Measurements from ENCODE around the gene RAPGEF5. TPM values are rescaled to one million over a fixed set of nuclear protein-coding genes. Genes with fewer than 3 reads are reported as not detected.

Gene RAPGEF5
- polyA plus RNA-seq, 1 donor = 29.8 TPM

DNA sequence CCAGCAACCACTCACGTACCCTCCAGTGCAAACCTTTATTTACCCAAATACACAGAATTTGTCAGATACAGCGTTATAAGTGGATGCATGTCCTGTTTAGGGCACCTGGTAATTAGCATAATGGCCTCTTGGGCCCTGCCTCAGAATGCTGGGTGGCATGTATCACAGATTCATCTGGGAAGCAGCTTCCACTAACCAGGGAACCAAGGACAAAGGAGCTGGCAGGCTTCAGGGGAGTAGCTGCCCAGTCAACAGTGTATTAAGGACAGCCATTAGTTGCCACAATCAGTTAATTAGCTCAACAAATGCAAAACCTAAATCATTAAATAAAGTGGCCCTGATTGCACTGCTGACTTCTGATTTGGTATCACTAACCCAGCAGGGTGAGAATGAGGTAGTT, 105.7 kb downstream of the RAPGEF5 start:
- no peak overlapping the region for H3K4me3 ChIP-seq (ENCODE audit: low read length)
- no peak for DNase-seq
- no peaks in the 10 kb centered on the region for H3K27me3 ChIP-seq (ENCODE audit: control insufficient read depth, insufficient read depth, low read length)
- WGBS (ENCODE audit: insufficient coverage, low lambda C conversion rate) = no CpG with 5 or more reads among the region's 2 CpGs
- H3K4me1 ChIP-seq (ENCODE audit: control insufficient read depth, insufficient read depth, low read length) = peaks cover 7% of the 10 kb centered on the region
- H3K36me3 ChIP-seq (ENCODE audit: control insufficient read depth, insufficient read depth, low read length) = peaks cover 6% of the 10 kb centered on the region
- H3K27ac ChIP-seq (ENCODE audit: low read length) = no peak overlapping the region
- peaks cover 3% of the 10 kb centered on the region for H3K9me3 ChIP-seq (ENCODE audit: control insufficient read depth, low read depth, low read length)

DNA sequence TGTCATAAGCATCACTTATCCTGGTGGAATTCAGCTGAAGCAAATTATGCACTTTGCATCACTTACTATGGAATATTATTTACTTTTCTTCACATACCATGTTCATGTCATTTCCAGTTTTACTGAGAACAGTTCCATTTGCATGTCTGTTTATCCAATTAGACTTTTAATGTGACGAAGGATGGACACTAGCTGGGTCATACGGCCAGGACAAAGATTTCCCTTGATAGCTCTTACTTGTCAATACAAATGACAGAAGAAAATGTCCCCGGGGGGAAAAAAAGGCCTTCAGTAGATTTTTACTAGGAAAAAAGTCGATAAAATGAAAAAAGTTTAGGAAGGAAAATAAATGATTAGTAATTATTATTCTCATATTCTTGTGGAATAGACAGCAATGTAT, 106.6 kb downstream of the RAPGEF5 start:
- peaks cover 6% of the 10 kb centered on the region for H3K36me3 ChIP-seq (ENCODE audit: control insufficient read depth, insufficient read depth, low read length)
- H3K9me3 ChIP-seq (ENCODE audit: control insufficient read depth, low read depth, low read length) = peaks cover 3% of the 10 kb centered on the region
- WGBS (ENCODE audit: insufficient coverage, low lambda C conversion rate) = 73% methylated on average over 2 of the region's 4 CpGs
- no peak for DNase-seq
- H3K4me1 ChIP-seq (ENCODE audit: control insufficient read depth, insufficient read depth, low read length) = no peaks in the 10 kb centered on the region
- no peak overlapping the region for H3K27ac ChIP-seq (ENCODE audit: low read length)
- no peaks in the 10 kb centered on the region for H3K27me3 ChIP-seq (ENCODE audit: control insufficient read depth, insufficient read depth, low read length)
- H3K4me3 ChIP-seq (ENCODE audit: low read length) = no peak overlapping the region

DNA sequence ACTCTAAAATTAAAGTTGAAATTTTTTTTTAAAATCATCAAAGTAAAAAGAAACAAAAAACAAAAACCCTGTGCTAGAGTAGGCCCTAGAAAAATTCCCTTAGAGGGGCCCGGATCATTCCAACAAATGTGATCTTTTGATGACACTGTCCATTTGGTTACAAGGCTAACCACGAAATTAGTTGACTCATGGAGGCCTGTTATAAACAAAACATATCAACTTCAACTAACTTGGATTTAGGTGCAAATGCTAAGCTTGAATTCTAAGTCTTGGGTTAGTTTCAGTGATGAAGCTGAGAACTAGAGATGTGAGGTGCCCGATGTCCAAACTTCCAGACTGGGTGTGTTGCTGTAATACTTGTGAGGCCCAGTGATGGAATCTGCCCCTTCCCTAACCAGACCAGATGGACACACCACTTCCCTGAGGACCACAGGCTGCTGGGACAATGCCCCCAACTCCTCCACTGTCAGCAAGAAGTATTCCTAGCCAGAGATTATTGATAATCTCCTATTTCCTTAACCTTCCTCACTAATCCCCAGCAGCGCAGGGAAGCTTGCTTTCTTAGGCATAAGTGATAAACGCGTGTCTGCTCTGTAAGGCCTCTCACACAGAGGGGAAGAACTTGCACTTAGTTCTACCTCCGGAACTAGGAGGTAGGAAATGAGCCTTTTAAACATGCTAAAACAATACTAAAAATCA, 108.7 kb downstream of the RAPGEF5 start:
- no CpG with 5 or more reads among the region's 7 CpGs for WGBS (ENCODE audit: insufficient coverage, low lambda C conversion rate)
- H3K4me1 ChIP-seq (ENCODE audit: control insufficient read depth, insufficient read depth, low read length) = no peaks in the 10 kb centered on the region
- peaks cover 3% of the 10 kb centered on the region for H3K9me3 ChIP-seq (ENCODE audit: control insufficient read depth, low read depth, low read length)

DNA sequence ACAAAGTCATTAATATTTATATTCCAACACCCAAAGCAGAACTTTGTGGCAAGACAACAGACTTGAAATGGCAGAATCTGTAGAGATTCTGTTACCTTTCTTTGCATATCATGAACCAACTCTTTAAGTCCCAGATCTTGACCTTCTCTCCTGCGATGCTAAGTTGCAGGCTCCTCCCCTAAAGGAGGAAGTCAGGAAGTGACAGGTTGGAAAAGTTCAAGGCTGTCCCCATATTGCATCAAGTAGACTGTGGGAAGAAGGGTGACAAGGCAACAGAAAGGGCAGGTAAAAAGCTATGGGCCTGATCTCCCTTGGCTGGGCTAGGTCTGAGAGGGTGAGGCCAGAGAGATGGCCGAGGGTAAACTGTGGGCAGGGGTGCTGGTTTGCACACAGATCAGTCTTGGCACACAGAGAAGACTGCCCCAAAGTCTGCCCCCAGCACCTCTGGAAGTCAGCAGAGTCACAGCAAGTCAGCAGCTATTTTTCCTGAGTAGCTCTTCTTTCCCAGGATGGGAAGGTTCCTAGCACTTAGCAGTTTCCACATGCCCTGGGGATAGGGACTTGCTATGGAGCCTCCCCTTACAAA, 115.1 kb downstream of the RAPGEF5 start:
- no CpG with 5 or more reads among the region's 2 CpGs for WGBS (ENCODE audit: insufficient coverage, low lambda C conversion rate)
- Histone ChIP-seq H3K27ac (ENCODE audit: low read length) (no peak overlapping the region), H3K27me3 (ENCODE audit: control insufficient read depth, insufficient read depth, low read length) (no peaks in the 10 kb centered on the region), H3K9me3 (ENCODE audit: control insufficient read depth, low read depth, low read length) (peaks cover 3% of the 10 kb centered on the region), H3K4me3 (ENCODE audit: low read length) (no peak overlapping the region), H3K4me1 (ENCODE audit: control insufficient read depth, insufficient read depth, low read length) (no peaks in the 10 kb centered on the region), H3K36me3 (ENCODE audit: control insufficient read depth, insufficient read depth, low read length) (peaks cover 8% of the 10 kb centered on the region)
- no peak for DNase-seq

More for the DNA sequence above, 108.7 kb downstream of the RAPGEF5 start:
- Histone ChIP-seq H3K4me3 (ENCODE audit: low read length) (no peak overlapping the region), H3K27ac (ENCODE audit: low read length) (no peak overlapping the region), H3K27me3 (ENCODE audit: control insufficient read depth, insufficient read depth, low read length) (no peaks in the 10 kb centered on the region), H3K36me3 (ENCODE audit: control insufficient read depth, insufficient read depth, low read length) (peaks cover 2% of the 10 kb centered on the region)
- DNase-seq = no peak

DNA sequence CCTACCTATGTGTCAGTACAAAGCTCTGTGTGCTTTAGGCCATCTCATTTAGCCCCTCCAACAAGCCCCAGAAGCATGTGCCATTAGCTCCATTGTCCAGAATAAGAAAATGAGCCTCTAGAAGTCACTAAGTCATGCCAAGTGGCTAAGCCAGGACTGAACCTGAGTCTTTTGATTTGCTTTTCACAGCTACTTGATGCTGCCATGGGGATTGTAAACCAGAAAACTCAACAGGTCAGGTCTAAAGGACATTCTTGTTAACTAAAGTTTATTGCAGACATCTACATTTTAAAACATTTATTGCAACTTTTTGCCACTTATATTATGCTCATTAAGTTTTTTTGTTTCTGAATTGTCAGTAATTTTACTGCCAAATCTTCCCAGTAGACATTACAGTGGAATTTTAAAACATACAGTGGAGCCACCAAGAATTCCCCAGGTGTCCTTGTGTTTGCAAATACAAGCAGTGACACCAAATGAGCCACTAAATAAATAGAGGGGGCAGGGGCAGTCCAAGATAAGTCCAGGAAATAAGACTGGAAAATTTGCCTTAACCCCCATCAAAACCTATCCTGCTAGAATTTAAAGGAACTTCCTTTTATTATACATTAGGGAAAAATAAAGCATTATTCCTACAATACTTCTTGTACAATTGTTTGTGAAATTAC, 115.9 kb downstream of the RAPGEF5 start:
- no peak overlapping the region for H3K4me3 ChIP-seq (ENCODE audit: low read length)
- H3K9me3 ChIP-seq (ENCODE audit: control insufficient read depth, low read depth, low read length) = no peaks in the 10 kb centered on the region
- H3K36me3 ChIP-seq (ENCODE audit: control insufficient read depth, insufficient read depth, low read length) = peaks cover 8% of the 10 kb centered on the region
- H3K4me1 ChIP-seq (ENCODE audit: control insufficient read depth, insufficient read depth, low read length) = no peaks in the 10 kb centered on the region
- no peak for DNase-seq
- H3K27ac ChIP-seq (ENCODE audit: low read length) = no peak overlapping the region
- no peaks in the 10 kb centered on the region for H3K27me3 ChIP-seq (ENCODE audit: control insufficient read depth, insufficient read depth, low read length)

DNA sequence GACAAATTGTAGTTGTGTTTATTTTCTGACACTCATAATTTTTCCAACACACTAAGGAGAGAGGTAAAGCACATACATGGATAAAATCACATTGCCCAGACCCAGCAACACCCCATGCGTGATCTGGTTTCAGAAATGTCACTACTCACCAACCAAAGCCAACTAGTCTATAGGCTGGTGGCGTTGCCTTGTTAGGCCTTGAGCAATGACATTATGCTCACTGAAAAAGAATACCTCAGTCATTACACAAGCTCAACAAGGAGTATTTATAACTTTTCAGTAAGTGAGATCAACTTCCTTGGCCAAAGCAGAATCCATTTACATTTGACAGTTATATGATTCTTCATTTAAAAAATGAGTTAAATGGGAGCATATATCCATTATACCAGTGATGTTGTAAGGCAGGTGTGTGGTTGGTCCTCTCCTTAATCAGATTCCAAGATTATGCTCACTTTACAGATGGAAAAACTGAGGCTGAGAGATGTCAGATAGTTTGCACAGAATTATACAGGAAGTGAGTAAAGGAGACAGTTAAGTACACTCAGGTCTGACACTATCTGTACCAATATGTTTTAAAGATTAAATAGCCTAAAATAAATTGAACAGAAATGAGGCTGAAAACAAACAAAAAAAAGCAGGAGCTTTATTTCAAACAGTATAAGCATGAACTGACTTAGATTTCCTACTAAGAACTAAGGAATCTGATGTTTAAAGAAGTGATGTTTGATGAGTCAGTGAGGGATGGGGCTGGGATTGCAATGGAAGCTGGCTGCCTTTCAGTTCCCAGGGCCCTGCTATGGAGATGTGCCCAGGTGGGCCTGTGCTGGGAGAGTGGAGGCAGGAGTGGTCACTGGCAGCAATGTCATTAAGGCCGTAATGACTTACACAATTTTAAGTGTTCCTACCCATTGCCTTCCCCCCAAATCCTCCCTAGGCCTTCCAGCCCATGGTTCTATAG, 118.3 kb downstream of the RAPGEF5 start:
- H3K4me1 ChIP-seq (ENCODE audit: control insufficient read depth, insufficient read depth, low read length) = no peaks in the 10 kb centered on the region
- H3K27ac ChIP-seq (ENCODE audit: low read length) = no peak overlapping the region
- no peak for DNase-seq
- H3K4me3 ChIP-seq (ENCODE audit: low read length) = no peak overlapping the region
- no CpG with 5 or more reads among the region's 3 CpGs for WGBS (ENCODE audit: insufficient coverage, low lambda C conversion rate)
- peaks cover 8% of the 10 kb centered on the region for H3K36me3 ChIP-seq (ENCODE audit: control insufficient read depth, insufficient read depth, low read length)
- H3K27me3 ChIP-seq (ENCODE audit: control insufficient read depth, insufficient read depth, low read length) = no peaks in the 10 kb centered on the region
- no peaks in the 10 kb centered on the region for H3K9me3 ChIP-seq (ENCODE audit: control insufficient read depth, low read depth, low read length)

DNA sequence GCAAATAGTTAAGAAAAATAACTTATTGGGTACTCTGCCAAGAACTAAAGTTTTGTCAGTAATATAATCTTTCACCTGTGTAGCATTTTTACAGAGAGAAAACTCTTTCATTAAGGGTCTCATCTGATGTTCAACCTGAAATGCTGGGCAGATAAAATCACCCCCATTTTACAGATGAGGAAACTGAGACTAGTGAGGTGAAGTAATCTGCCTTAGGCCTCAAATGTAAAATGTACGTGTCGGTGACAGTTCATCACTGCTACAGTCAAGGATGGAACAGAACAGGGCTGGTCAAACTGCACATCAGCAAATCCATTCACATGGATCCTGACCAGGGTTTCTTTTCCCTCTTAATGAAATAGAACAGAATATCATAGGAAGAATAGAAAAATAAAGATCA, 121.8 kb downstream of the RAPGEF5 start:
- H3K4me1 ChIP-seq (ENCODE audit: control insufficient read depth, insufficient read depth, low read length) = no peaks in the 10 kb centered on the region
- DNase-seq = no peak
- peaks cover 6% of the 10 kb centered on the region for H3K36me3 ChIP-seq (ENCODE audit: control insufficient read depth, insufficient read depth, low read length)
- no peak overlapping the region for H3K27ac ChIP-seq (ENCODE audit: low read length)
- no peak overlapping the region for H3K4me3 ChIP-seq (ENCODE audit: low read length)
- no peaks in the 10 kb centered on the region for H3K9me3 ChIP-seq (ENCODE audit: control insufficient read depth, low read depth, low read length)
- WGBS (ENCODE audit: insufficient coverage, low lambda C conversion rate) = no CpG with 5 or more reads among the region's 2 CpGs
- H3K27me3 ChIP-seq (ENCODE audit: control insufficient read depth, insufficient read depth, low read length) = no peaks in the 10 kb centered on the region

DNA sequence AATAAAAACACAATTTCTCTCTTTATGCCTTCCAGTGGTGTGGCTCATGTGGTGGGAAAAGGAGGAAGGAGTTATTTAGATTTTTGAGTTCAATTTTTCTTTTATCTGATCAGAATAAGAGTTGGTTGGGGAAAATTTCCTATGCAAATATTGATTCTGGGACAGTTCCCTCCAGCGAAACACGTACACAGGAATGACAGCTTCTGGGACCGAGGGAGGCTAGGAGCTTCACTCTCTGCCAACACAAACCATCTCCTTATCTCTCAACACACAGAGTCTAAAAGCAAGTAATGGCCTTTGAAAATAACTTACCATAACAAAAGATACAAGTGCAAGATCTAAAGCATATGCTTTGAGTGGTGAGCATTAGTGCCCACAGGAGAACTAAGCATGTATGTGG, 122.7 kb downstream of the RAPGEF5 start:
- Histone ChIP-seq H3K4me3 (ENCODE audit: low read length) (no peak overlapping the region), H3K9me3 (ENCODE audit: control insufficient read depth, low read depth, low read length) (no peaks in the 10 kb centered on the region), H3K36me3 (ENCODE audit: control insufficient read depth, insufficient read depth, low read length) (peaks cover 6% of the 10 kb centered on the region), H3K4me1 (ENCODE audit: control insufficient read depth, insufficient read depth, low read length) (no peaks in the 10 kb centered on the region), H3K27me3 (ENCODE audit: control insufficient read depth, insufficient read depth, low read length) (no peaks in the 10 kb centered on the region), H3K27ac (ENCODE audit: low read length) (no peak overlapping the region)
- DNase-seq = no peak
- no CpG with 5 or more reads among the region's 3 CpGs for WGBS (ENCODE audit: insufficient coverage, low lambda C conversion rate)

DNA sequence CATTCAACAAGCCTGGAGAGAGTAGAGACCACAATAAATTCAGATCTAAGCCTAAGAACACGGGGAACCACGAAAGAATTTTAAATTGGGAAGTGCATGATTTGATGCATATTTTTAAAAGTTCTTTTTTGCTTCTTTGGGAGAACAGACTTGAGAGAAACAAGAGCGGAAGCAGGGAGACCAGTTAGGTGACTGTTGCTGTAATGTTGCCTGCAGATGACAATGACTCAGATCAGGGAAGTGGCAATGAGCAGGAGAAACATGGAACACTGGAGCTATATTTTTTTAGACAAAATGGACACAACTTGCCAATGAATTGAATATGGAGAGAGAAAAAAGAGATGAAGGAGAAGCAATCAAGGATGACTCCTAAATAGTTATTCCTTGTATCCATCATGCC, 125.1 kb downstream of the RAPGEF5 start:
- Histone ChIP-seq H3K36me3 (ENCODE audit: control insufficient read depth, insufficient read depth, low read length) (peaks cover 3% of the 10 kb centered on the region), H3K27ac (ENCODE audit: low read length) (no peak overlapping the region), H3K27me3 (ENCODE audit: control insufficient read depth, insufficient read depth, low read length) (no peaks in the 10 kb centered on the region), H3K4me1 (ENCODE audit: control insufficient read depth, insufficient read depth, low read length) (no peaks in the 10 kb centered on the region), H3K4me3 (ENCODE audit: low read length) (no peak overlapping the region), H3K9me3 (ENCODE audit: control insufficient read depth, low read depth, low read length) (no peaks in the 10 kb centered on the region)
- no peak for DNase-seq
- WGBS (ENCODE audit: insufficient coverage, low lambda C conversion rate) = no CpG with 5 or more reads among the region's 3 CpGs

DNA sequence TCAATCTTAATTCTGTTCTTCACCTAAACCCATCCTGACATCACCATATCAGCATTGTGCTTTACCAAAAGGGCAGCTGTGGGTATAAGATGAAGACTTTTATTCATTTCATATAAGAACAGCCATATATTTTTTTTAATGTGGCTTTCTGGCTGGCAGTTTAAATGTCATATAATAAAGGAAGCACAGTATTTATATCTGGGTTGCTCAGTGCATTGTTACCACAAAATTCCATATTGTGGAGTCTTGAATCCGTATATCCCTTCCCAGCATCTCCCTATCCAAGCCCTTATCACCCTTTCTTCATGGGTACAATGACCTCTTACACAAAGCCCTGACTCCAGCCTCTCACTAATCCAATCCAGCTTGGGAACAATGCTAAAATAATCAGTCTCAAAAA, 125.8 kb downstream of the RAPGEF5 start:
- H3K27me3 ChIP-seq (ENCODE audit: control insufficient read depth, insufficient read depth, low read length) = no peaks in the 10 kb centered on the region
- H3K36me3 ChIP-seq (ENCODE audit: control insufficient read depth, insufficient read depth, low read length) = peaks cover 3% of the 10 kb centered on the region
- H3K9me3 ChIP-seq (ENCODE audit: control insufficient read depth, low read depth, low read length) = no peaks in the 10 kb centered on the region
- DNase-seq = no peak
- no peak overlapping the region for H3K4me3 ChIP-seq (ENCODE audit: low read length)
- WGBS (ENCODE audit: insufficient coverage, low lambda C conversion rate) = no CpG with 5 or more reads among the region's 1 CpG
- no peaks in the 10 kb centered on the region for H3K4me1 ChIP-seq (ENCODE audit: control insufficient read depth, insufficient read depth, low read length)
- no peak overlapping the region for H3K27ac ChIP-seq (ENCODE audit: low read length)

Data from large intestine (tissue), 3 donors.